Psoas muscle (tissue), 8 donors: ENCODE data around the gene ASPG. TPM values are rescaled to one million over a fixed set of nuclear protein-coding genes. Genes with fewer than 3 reads are reported as not detected.

Experiments
- ATAC-seq, 4 donors: fragments of 200-7000 bp; cut with Tn5 transposase; one replicate each; pipeline ENCODE4 v1.9.1; 2020; ENCODE audit warnings: moderate library complexity in 3 of 4, mild to moderate bottlenecking in 2 of 4
- DNase-seq, 2 donors: peaks; one replicate each; pipeline ENCODE4 v3.0.0-alpha.2; 2020
- H3K27ac ChIP-seq: fragments of 200-600 bp; one replicate; pipeline ENCODE4 v1.8.0; 2022
- H3K27me3 ChIP-seq, 3 donors: fragments of 200-600 bp in 1 of 3; one replicate each; pipeline versions ENCODE4 v1.6.1 to v1.8.0; 2013 to 2022; ENCODE audit warnings: low read length in 2 of 3, mild to moderate bottlenecking in 2 of 3, moderate library complexity in 1 of 3; ENCODE audit not compliant: insufficient read depth in 3 of 3
- H3K36me3 ChIP-seq, 2 donors: fragments of 200-600 bp in 1 of 2; one replicate each; pipeline versions ENCODE4 v1.6.1 to v1.8.0; 2013 to 2022; ENCODE audit warnings: low read depth in 1 of 2, mild to moderate bottlenecking in 1 of 2, moderate library complexity in 1 of 2; ENCODE audit not compliant: insufficient read depth in 1 of 2
- H3K4me1 ChIP-seq: fragments of 200-600 bp; one replicate; pipeline ENCODE4 v1.8.0; 2022
- H3K4me3 ChIP-seq: fragments of 200-600 bp; one replicate; pipeline ENCODE4 v1.8.0; 2022; ENCODE audit warnings: mild to moderate bottlenecking
- H3K9me3 ChIP-seq: fragments of 200-600 bp; one replicate; pipeline ENCODE4 v1.8.0; 2022
- CTCF ChIP-seq: fragments of 200-600 bp; IDR thresholded peaks from one replicate; pipeline ENCODE4 v1.8.0; 2022; ENCODE audit warnings: antibody characterized with exemption
- WGBS, 3 donors: extraction: QIAGEN DNeasy Blood & Tissue Kit; methylation state at CpG; one replicate each; pipeline versions ENCODE4 v1.1.6 to v1.1.7; 2013; 5-methylcytosine and 5-hydroxymethylcytosine counted together
- intact Hi-C, 2 donors: fragments of 100-400 bp; cut with DNase I; formaldehyde crosslinking; loops; one replicate each; pipeline versions ENCODE4 v1.11.0 to v1.14.2; 2022
- polyA plus RNA-seq, 3 donors: library from polyadenylated mRNA; stranded (reverse); fragments of 200-250 nt; gene quantifications; one replicate each; pipeline ENCODE4 v1.2.3, GENCODE V29; 2013
- total RNA-seq, 4 donors: library from RNA; stranded (reverse); fragmentation: NEBNext Ultra II Directional in 2 of 4; extraction: Animal tissue kit (Norgen Biotek cat#: 25700) in 2 of 4; gene quantifications; one replicate each; pipeline versions ENCODE4 v1.2.1 to v1.2.4, GENCODE V29; 2021 to 2023
- donor health status: healthy with polysubstance abuse.
- donor health status: DM: no; HTN: no; CAD: no; lungs with moderate emphysema.
- donor health status: Bipolar disorder and iron deficiency.
- donor health status: healthy.
- donor health status: DM: yes; HTN: yes; CAD: no.
- donor health status: DM: no; HTN: no; CAD: no.
- donor health status: DM: no; HTN: no; CAD: no.
- donor health status: DM: yes; HTN: yes; CAD: no.

ASPG gene
- total and polyA plus RNA-seq, 7 donors = 0.04 to 0.84 (median 0.33) TPM; not detected in 1

DNA sequence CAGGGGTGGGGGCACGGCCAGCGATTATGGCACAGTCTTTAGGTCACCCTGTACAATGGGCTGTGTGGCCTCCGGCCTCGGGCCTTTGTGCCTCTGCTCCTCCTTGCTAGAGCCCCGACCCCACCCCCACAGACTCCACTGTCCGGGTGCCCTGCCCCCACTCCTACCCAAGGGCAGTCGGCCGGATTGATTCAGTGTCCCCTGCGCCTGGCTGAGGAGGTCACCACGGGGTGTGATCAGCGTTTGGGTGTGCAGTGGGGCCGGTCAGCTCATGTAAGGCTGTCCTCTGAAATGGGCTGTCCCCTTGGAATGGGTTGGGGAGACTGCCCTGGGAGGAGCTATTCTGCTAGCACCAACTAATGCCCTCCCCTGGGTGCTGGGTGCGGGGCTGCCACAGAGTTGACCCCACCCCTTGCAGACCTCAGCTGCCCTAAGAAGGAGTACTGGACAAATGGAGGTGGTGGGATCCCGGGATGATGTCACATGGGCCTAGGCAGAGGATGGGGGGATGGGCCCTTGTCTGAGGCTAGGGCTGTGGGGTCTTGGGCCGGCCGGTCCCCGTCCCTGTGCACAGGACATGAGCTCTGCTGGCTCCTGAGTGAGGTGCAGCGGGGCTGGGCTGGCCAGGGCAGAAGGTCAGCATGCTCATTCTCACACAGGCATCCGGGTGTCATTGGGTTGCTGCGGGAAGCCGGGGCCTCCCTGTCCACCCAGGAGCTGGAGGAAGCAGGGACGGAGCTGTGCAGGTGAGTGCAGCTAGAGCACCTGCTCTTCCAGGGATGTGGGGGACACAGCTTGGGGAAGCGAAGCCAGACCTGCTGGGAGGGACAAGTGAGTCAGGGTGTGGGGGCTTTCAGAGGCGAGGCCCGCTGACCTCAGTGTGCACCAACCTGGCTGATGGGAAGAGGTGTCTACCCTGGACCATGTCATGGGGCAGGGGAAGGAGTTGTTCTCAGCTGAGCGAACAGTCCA is 23.4 kb downstream of the ASPG start:
- 59 to 63% (median 60%) methylated on average over 26 of the region's 26 CpGs for WGBS, 3 donors
- peaks cover 0 to 13% (median 3%) of the 10 kb centered on the region in 3 donors for H3K27me3 ChIP-seq
- intact Hi-C loops = no loop called here
- ATAC-seq (no peak), DNase-seq (peak; percentile 10 to 32)
- H3K4me3 ChIP-seq = no peak overlapping the region
- no peak for TF ChIP-seq CTCF
- no peaks in the 10 kb centered on the region for H3K36me3 ChIP-seq
- no peaks in the 10 kb centered on the region for H3K9me3 ChIP-seq
- H3K27ac ChIP-seq = no peak overlapping the region
- no peaks in the 10 kb centered on the region for H3K4me1 ChIP-seq

DNA sequence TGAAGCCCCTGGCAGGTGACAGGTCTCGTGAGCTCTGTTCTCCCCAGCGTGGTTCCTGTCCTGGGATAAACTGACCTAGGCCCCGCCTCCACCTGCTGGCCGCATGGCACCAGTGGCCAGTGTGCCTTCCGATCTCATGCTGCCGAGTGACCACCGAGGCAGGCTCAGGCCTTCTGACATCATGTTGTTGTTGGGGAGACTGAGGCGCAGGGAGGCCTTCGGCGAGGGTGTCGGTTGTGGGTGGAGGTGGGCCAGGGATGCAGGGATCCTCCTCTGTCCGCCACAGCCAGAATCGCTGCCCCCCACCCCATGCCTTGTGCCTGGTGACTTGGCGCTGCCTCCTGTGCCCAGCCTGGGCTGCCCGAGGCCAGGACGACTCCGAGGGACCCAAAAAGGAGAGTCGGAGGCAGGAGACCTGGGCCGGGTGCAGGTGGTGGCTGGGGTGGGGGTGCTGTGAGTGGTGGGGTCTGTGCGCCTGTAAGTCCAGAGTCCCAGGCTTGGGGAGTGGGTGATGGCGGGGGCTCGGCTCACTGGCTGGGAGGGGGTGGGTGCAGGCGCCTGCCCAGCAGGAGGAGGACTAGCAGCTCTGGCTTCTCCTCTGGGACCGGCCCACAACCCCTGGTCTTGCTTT is 24.3 kb downstream of the ASPG start:
- TF ChIP-seq CTCF = no peak
- DNase-seq (peak; percentile 7 to 32), ATAC-seq (no peak)
- H3K27me3 ChIP-seq = peaks cover 0 to 23% (median 6%) of the 10 kb centered on the region in 3 donors
- H3K9me3 ChIP-seq = no peaks in the 10 kb centered on the region
- H3K4me1 ChIP-seq = no peaks in the 10 kb centered on the region
- intact Hi-C loops = no loop called here
- WGBS, 3 donors = 86 to 89% (median 87%) methylated on average over 21 to 24 of the region's 24 CpGs
- no peak overlapping the region for H3K4me3 ChIP-seq
- H3K27ac ChIP-seq = no peak overlapping the region
- no peaks in the 10 kb centered on the region for H3K36me3 ChIP-seq

GRCh38 chr14:104110491-104111209 is 25.1 kb downstream of the ASPG start:
- peak; percentile 7 to 35 for DNase-seq
- H3K27me3 ChIP-seq = peaks cover 0 to 31% (median 7%) of the 10 kb centered on the region in 3 donors

More at GRCh38 chr14:104110491-104111209, 25.1 kb downstream of the ASPG start:
- H3K4me1 ChIP-seq = no peaks in the 10 kb centered on the region
- no peaks in the 10 kb centered on the region for H3K36me3 ChIP-seq
- no peaks in the 10 kb centered on the region for H3K9me3 ChIP-seq
- no peak overlapping the region for H3K27ac ChIP-seq
- intact Hi-C loops = no loop called here
- ATAC-seq = no peak
- H3K4me3 ChIP-seq = no peak overlapping the region
- no peak for TF ChIP-seq CTCF
- whole genome bisulfite sequencing, 3 donors = 46 to 59% (median 49%) methylated on average over 17 to 18 of the region's 18 CpGs
